HG02759 (cell line): Measurements from ENCODE around the gene DIP2C.
"Not testable (repeated sequence)": the region's sequence is repeated elsewhere in the genome, so short reads cannot be mapped to it uniquely, and the experiment has no call there.

Experiments used
- ATAC-seq: cut with Tn5 transposase; IDR thresholded peaks from one replicate; pipeline ENCODE4 v1.9.1; 2021; ENCODE audit warnings: mild to moderate bottlenecking, moderate library complexity; ENCODE audit not compliant: unreplicated experiment

The DIP2C gene

GRCh38 chr10:370449-370825, 319.0 kb downstream of the DIP2C start:
- ATAC-seq, result no peak

- ATAC-seq, result no peak
Measured at GRCh38 chr10:369684-370448, 319.6 kb downstream of the DIP2C start.

- no peak for ATAC-seq
Measured at GRCh38 chr10:369221-369683, 320.2 kb downstream of the DIP2C start.

- ATAC-seq, result no peak
Measured at GRCh38 chr10:368579-369220, 320.8 kb downstream of the DIP2C start.

- ATAC-seq, result not testable (repeated sequence)
Measured at GRCh38 chr10:368107-368506, 321.4 kb downstream of the DIP2C start.

- ATAC-seq, result no peak
Measured at GRCh38 chr10:367636-368035, 321.8 kb downstream of the DIP2C start.

- no peak for ATAC-seq
Measured at GRCh38 chr10:366186-366585, 323.3 kb downstream of the DIP2C start.

GRCh38 chr10:364267-364775, 325.1 kb downstream of the DIP2C start:
- ATAC-seq, result no peak

GRCh38 chr10:363152-363551, 326.3 kb downstream of the DIP2C start:
- ATAC-seq, result no peak

- no peak for ATAC-seq
Measured at GRCh38 chr10:361203-362081, 328.0 kb downstream of the DIP2C start.

- no peak for ATAC-seq
Measured at GRCh38 chr10:360653-361052, 328.8 kb downstream of the DIP2C start.

- no peak for ATAC-seq
Measured at GRCh38 chr10:359762-360161, 329.7 kb downstream of the DIP2C start.

GRCh38 chr10:359093-359492, 330.4 kb downstream of the DIP2C start:
- ATAC-seq, result no peak

GRCh38 chr10:357201-357950, 332.1 kb downstream of the DIP2C start:
- no peak for ATAC-seq

- no peak for ATAC-seq
Measured at GRCh38 chr10:356452-356851, 333.0 kb downstream of the DIP2C start.

GRCh38 chr10:354901-355617, 334.4 kb downstream of the DIP2C start:
- no peak for ATAC-seq

GRCh38 chr10:352476-353235, 336.8 kb downstream of the DIP2C start:
- no peak for ATAC-seq

- no peak for ATAC-seq
Measured at GRCh38 chr10:351770-352334, 337.6 kb downstream of the DIP2C start.

- no peak for ATAC-seq
Measured at GRCh38 chr10:350981-351501, 338.4 kb downstream of the DIP2C start.
